Umbilical cord (tissue), 2 donors: Measurements from ENCODE around the gene C3orf49. TPM values are rescaled to one million over a fixed set of nuclear protein-coding genes. Genes with fewer than 3 reads are reported as not detected.

ENCODE experiments used
- DNase-seq: peaks from one replicate; pipeline ENCODE4 v3.0.0-alpha.2; 2015; ENCODE audit warnings: low spot score
- total RNA-seq: library from RNA; depleted of rRNA; stranded (reverse); fragments of >200 nt; gene quantifications from one replicate; pipeline ENCODE4 v1.2.3, GENCODE V29; 2014; ENCODE audit warnings: low replicate concordance; ENCODE audit not compliant: insufficient read depth

C3orf49 gene
- total RNA-seq, 1 donor from 2014 or later = not detected

DNA sequence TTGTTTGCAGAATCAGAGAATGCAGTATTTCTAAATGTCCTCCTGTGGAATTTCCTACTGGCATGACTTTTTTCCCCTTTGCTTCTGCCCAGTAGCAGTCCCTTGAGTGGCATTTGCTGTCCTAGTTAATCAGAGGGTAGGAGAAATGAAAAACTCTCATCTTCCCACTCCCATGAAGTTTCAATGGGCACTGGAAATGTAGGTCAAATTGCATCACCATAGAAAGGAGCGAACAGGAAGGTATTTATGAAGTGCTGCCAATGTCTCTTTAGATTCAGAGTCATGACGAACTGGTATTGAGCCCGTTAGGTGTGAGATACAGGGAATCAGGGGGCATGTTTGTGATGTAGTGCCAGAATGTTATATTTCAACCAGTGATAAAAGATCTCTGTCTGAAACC is 67.8 kb downstream of the C3orf49 start:
- no peak for DNase-seq

- DNase-seq = no peak
Observed at GRCh38 chr3:63891518-63891917, 72.4 kb downstream of the C3orf49 start.

DNA sequence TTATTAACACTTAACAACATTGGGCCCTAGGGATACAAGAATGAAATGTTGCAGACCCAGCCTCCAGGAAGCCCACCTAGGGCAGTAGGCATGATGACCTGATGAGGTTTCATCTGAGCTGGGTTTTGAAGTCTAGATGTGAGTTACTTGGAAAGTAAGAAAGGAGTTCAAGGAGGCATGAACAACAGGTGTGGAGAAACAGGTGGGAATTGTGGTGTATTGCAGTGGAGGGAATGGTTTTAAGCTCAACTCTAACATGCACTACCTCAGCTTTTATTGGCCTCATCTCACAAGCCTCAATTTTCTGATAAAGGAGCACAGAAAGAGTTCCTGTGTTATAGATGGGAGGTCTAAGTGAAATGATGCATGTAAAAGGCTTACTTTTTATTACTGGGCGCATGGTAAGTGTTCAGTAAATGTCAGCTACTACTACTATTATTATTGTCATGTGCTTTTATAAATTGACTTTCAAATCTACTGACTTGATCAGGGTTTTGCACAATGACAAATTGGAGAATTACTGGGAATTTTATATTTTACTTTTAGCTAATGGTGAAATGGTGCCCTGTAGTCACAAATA is 73.8 kb downstream of the C3orf49 start:
- DNase-seq = no peak

GRCh38 chr3:63895422-63896189 is 76.5 kb downstream of the C3orf49 start:
- DNase-seq = no peak

- no peak for DNase-seq
Observed at GRCh38 chr3:63896332-63897030, 77.4 kb downstream of the C3orf49 start.

Other genes starting within 250 kb of the C3orf49 start
- 6.3 TPM for gene SNTN, start 166.6 kb upstream of the C3orf49 start, total RNA-seq
- gene THOC7, start 44.5 kb downstream of the C3orf49 start, total RNA-seq = 39.7 TPM
- 43.1 TPM for gene ATXN7, start 44.6 kb downstream of the C3orf49 start, total RNA-seq
- not detected for gene SCAANT1, start 93.1 kb downstream of the C3orf49 start, total RNA-seq
- gene PSMD6, start 204.2 kb downstream of the C3orf49 start, total RNA-seq = 60.2 TPM